H9 (cell line): ENCODE results near the gene IGF2BP3. TPM values are rescaled to one million over a fixed set of nuclear protein-coding genes. Genes with fewer than 3 reads are reported as not detected.

Experiments
- DNase-seq: peaks from one replicate; pipeline ENCODE4 v3.0.0-alpha.2; 2017
- H2AFZ ChIP-seq: one replicate; pipeline ENCODE4 v1.6.1; 2013; ENCODE audit warnings: mild to moderate bottlenecking, low read length, control low read depth, moderate library complexity
- H2AK5ac ChIP-seq: 2 replicates; pipeline ENCODE4 v1.6.1; 2013; ENCODE audit warnings: low read length, control low read depth, mixed read lengths; ENCODE audit not compliant: insufficient read length
- H2BK120ac ChIP-seq: one replicate; pipeline ENCODE4 v1.6.1; 2013; ENCODE audit warnings: low read depth, mild to moderate bottlenecking, low read length, control low read depth, inconsistent platforms; ENCODE audit not compliant: poor library complexity, severe bottlenecking
- H2BK12ac ChIP-seq: 2 replicates; pipeline ENCODE4 v1.6.1; 2013; ENCODE audit warnings: low read length, control low read depth, mixed read lengths, low read depth; ENCODE audit not compliant: insufficient read length
- H2BK15ac ChIP-seq: 2 replicates; pipeline ENCODE4 v1.6.1; 2013; ENCODE audit warnings: low read depth, low read length, control low read depth
- H2BK20ac ChIP-seq: one replicate; pipeline ENCODE4 v1.6.1; 2013; ENCODE audit warnings: low read depth, mild to moderate bottlenecking, low read length, control low read depth, inconsistent platforms; ENCODE audit not compliant: poor library complexity, severe bottlenecking
- H2BK5ac ChIP-seq: 2 replicates; pipeline ENCODE4 v1.6.1; 2013; ENCODE audit warnings: low read length, control low read depth, mixed read lengths; ENCODE audit not compliant: insufficient read length
- H3K14ac ChIP-seq: 2 replicates; pipeline ENCODE4 v1.6.1; 2013; ENCODE audit warnings: low read length, control low read depth; ENCODE audit not compliant: insufficient read depth
- H3K18ac ChIP-seq: 2 replicates; pipeline ENCODE4 v1.6.1; 2013; ENCODE audit warnings: low read depth, mild to moderate bottlenecking, mixed read lengths, low read length, control low read depth; ENCODE audit not compliant: insufficient read length
- H3K23ac ChIP-seq: 2 replicates; pipeline ENCODE4 v1.6.1; 2013; ENCODE audit warnings: low read length, control low read depth, mixed read lengths, low read depth; ENCODE audit not compliant: insufficient read length
- H3K23me2 ChIP-seq: 2 replicates; pipeline ENCODE4 v1.6.1; 2013; ENCODE audit warnings: low read depth, mild to moderate bottlenecking, mixed read lengths, low read length, control low read depth; ENCODE audit not compliant: insufficient read length, poor library complexity, severe bottlenecking
- H3K27ac ChIP-seq: 2 replicates; pipeline ENCODE4 v1.5.1; 2013; ENCODE audit warnings: low read length, control low read depth, mixed read lengths, low read depth; ENCODE audit not compliant: insufficient read length
- H3K27me3 ChIP-seq: 2 replicates; pipeline ENCODE4 v1.6.1; 2013; ENCODE audit warnings: low read length, control low read depth, inconsistent platforms; ENCODE audit not compliant: insufficient read depth
- H3K4ac ChIP-seq: 2 replicates; pipeline ENCODE4 v1.6.1; 2013; ENCODE audit warnings: low read depth, mild to moderate bottlenecking, control low read depth, inconsistent platforms, low read length, moderate library complexity
- H3K4me1 ChIP-seq: 2 replicates; pipeline ENCODE4 v1.6.1; 2013; ENCODE audit warnings: low read length, control low read depth, inconsistent platforms; ENCODE audit not compliant: insufficient read depth
- H3K4me2 ChIP-seq: 2 replicates; pipeline ENCODE4 v1.6.1; 2013; ENCODE audit warnings: low read length, control low read depth, mixed read lengths; ENCODE audit not compliant: insufficient read length, insufficient read depth
- H3K56ac ChIP-seq: 2 replicates; pipeline ENCODE4 v1.6.1; 2013; ENCODE audit warnings: low read depth, mild to moderate bottlenecking, mixed read lengths, low read length, control low read depth; ENCODE audit not compliant: insufficient read length
- H3K79me1 ChIP-seq: 2 replicates; pipeline ENCODE4 v1.6.1; 2013; ENCODE audit warnings: low read depth, mild to moderate bottlenecking, moderate library complexity, low read length, control low read depth, inconsistent platforms; ENCODE audit not compliant: insufficient read depth, poor library complexity, severe bottlenecking
- H3K79me2 ChIP-seq: 2 replicates; pipeline ENCODE4 v1.6.1; 2013; ENCODE audit warnings: low read length, control low read depth, inconsistent platforms; ENCODE audit not compliant: insufficient read depth
- H3K9ac ChIP-seq: 2 replicates; pipeline ENCODE4 v1.6.1; 2013; ENCODE audit warnings: low read length, control low read depth, mixed read lengths; ENCODE audit not compliant: insufficient read length; ENCODE audit errors: extremely low read depth
- H3K9me3 ChIP-seq: one replicate; pipeline ENCODE4 v1.6.1; 2013; ENCODE audit warnings: low read depth, low read length, inconsistent platforms; ENCODE audit not compliant: control insufficient read depth
- H3T11ph ChIP-seq: one replicate; pipeline ENCODE4 v1.6.1; 2013; ENCODE audit warnings: mild to moderate bottlenecking, low read length, control low read depth, inconsistent platforms
- H4K20me1 ChIP-seq: one replicate; pipeline ENCODE4 v1.6.1; 2013; ENCODE audit not compliant: control insufficient read depth, insufficient read length, insufficient read depth
- H4K5ac ChIP-seq: 2 replicates; pipeline ENCODE4 v1.6.1; 2013; ENCODE audit warnings: low read depth, mild to moderate bottlenecking, mixed read lengths, low read length, control low read depth; ENCODE audit not compliant: insufficient read length
- H4K8ac ChIP-seq: replicated peaks from 2 replicates; pipeline ENCODE4 v1.6.1; 2013; ENCODE audit warnings: low read length, control low read depth, mixed read lengths, low read depth; ENCODE audit not compliant: insufficient read length
- H4K91ac ChIP-seq: 2 replicates; pipeline ENCODE4 v1.6.1; 2013; ENCODE audit warnings: low read depth, mild to moderate bottlenecking, moderate library complexity, mixed read lengths, low read length, control low read depth; ENCODE audit not compliant: insufficient read length
- H3K27ac Mint-ChIP-seq, 3 experiments: 2 replicates in 2 of 3; 3 replicates in 1 of 3; pipeline ENCODE4 v1.8.0; 2020 to 2021; ENCODE audit warnings: mixed read lengths in 3 of 3, mild to moderate bottlenecking in 1 of 3, moderate library complexity in 1 of 3
- H3K27me3 Mint-ChIP-seq: 2 replicates; pipeline ENCODE4 v1.8.0; 2021; ENCODE audit warnings: low read depth, mild to moderate bottlenecking, moderate library complexity, mixed read lengths
- H3K36me3 Mint-ChIP-seq, 3 experiments: 2 replicates in 2 of 3; 3 replicates in 1 of 3; pipeline ENCODE4 v1.8.0; 2020 to 2021; ENCODE audit warnings: low read depth in 3 of 3, mixed read lengths in 3 of 3; ENCODE audit not compliant: insufficient read depth in 1 of 3
- H3K4me1 Mint-ChIP-seq, 2 experiments: 2 replicates each; pipeline ENCODE4 v1.8.0; 2020; ENCODE audit warnings: mixed read lengths in 2 of 2
- H3K4me3 Mint-ChIP-seq, 2 experiments: 2 replicates in 1 of 2; 3 replicates in 1 of 2; pipeline ENCODE4 v1.8.0; 2020 to 2021; ENCODE audit warnings: mild to moderate bottlenecking in 2 of 2, mixed read lengths in 2 of 2, moderate library complexity in 1 of 2
- H3K9me3 Mint-ChIP-seq, 2 experiments: 2 replicates in 1 of 2; 3 replicates in 1 of 2; pipeline ENCODE4 v1.8.0; 2020; ENCODE audit warnings: mild to moderate bottlenecking in 2 of 2, mixed read lengths in 2 of 2, moderate library complexity in 1 of 2
- WGBS: extraction: QIAGEN DNeasy Blood & Tissue Kit; methylation state at CpG from one replicate; pipeline ENCODE4 v1.1.7; 2013; ENCODE audit warnings: missing lambda C conversion rate, low lambda C conversion rate, mixed read lengths; ENCODE audit not compliant: insufficient read length; ENCODE audit errors: extremely low coverage; 5-methylcytosine and 5-hydroxymethylcytosine counted together
- total RNA-seq: library from RNA; stranded (reverse); gene quantifications from 2 replicates; pipeline ENCODE4 v1.2.1, GENCODE V29; 2021
- TF ChIP-seq, protein P1 (sequence below): fragments of 200-600 bp; sonication (generic); conservative IDR thresholded peaks from 3 replicates; pipeline ENCODE4 v1.8.0; 2021; ENCODE audit warnings: antibody characterized with exemption, mild to moderate bottlenecking

IGF2BP3 gene
- total RNA-seq, 1 experiment from 2014 or later: 197 TPM

DNA sequence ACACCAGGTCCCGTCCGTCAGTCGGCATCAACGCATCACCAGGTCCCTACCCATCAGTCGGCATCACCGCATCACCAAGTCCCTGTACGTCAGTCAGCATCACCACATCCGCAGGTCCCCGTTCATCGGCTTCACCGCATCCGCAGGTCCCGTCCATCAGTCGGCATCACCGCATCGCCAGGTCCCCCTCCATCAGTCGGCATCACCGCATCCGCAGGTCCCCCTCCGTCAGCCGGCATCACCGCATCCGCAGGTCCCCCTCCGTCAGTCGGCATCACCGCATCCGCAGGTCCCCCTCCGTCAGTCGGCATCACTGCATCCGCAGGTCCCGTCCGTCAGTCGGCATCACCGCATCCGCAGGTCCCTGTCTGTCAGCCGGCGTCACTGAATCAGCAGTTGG, 55.1 kb downstream of the IGF2BP3 start:
- H3K79me2 ChIP-seq: peaks cover 17% of the 10 kb centered on the region; the same call in 1 of the 2 replicates
- no peak overlapping the region for H4K91ac ChIP-seq
- H3K14ac ChIP-seq: no peak overlapping the region
- H3K4me3 Mint-ChIP-seq: no peak overlapping the region
- DNase-seq: no peak
- H3K9me3 ChIP-seq: no peaks in the 10 kb centered on the region
- no peak overlapping the region for H2BK120ac ChIP-seq
- peaks cover 33 to 41% of the 10 kb centered on the region in 2 experiments for H3K4me1 Mint-ChIP-seq
- H3K9me3 Mint-ChIP-seq: peaks cover 0 to 5% of the 10 kb centered on the region in 2 experiments; a peak in 4 of 5 replicates
- TF ChIP-seq, protein P1, sequence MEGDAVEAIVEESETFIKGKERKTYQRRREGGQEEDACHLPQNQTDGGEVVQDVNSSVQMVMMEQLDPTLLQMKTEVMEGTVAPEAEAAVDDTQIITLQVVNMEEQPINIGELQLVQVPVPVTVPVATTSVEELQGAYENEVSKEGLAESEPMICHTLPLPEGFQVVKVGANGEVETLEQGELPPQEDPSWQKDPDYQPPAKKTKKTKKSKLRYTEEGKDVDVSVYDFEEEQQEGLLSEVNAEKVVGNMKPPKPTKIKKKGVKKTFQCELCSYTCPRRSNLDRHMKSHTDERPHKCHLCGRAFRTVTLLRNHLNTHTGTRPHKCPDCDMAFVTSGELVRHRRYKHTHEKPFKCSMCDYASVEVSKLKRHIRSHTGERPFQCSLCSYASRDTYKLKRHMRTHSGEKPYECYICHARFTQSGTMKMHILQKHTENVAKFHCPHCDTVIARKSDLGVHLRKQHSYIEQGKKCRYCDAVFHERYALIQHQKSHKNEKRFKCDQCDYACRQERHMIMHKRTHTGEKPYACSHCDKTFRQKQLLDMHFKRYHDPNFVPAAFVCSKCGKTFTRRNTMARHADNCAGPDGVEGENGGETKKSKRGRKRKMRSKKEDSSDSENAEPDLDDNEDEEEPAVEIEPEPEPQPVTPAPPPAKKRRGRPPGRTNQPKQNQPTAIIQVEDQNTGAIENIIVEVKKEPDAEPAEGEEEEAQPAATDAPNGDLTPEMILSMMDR: no peak
- H2AFZ ChIP-seq: no peak overlapping the region
- H4K8ac ChIP-seq: no peak overlapping the region
- no CpG with 5 or more reads among the region's 37 CpGs for WGBS
- H2BK5ac ChIP-seq: no peak overlapping the region
- no peak overlapping the region for H3K4me2 ChIP-seq
- no peaks in the 10 kb centered on the region for H3K27me3 ChIP-seq
- H2BK15ac ChIP-seq: no peak overlapping the region
- no peak overlapping the region for H3K23ac ChIP-seq
- H2AK5ac ChIP-seq: no peak overlapping the region
- H4K20me1 ChIP-seq: peaks cover 3% of the 10 kb centered on the region
- peak overlapping the region in 1 of 3 experiments; percentile 81; a peak in 2 of 7 replicates for H3K27ac Mint-ChIP-seq
- peaks cover 3% of the 10 kb centered on the region for H3K79me1 ChIP-seq
- H3K23me2 ChIP-seq: no peaks in the 10 kb centered on the region
- H3K27me3 Mint-ChIP-seq: no peaks in the 10 kb centered on the region
- no peak overlapping the region for H3T11ph ChIP-seq
- H3K27ac ChIP-seq: no peak overlapping the region
- H2BK12ac ChIP-seq: no peak overlapping the region
- no peak overlapping the region for H4K5ac ChIP-seq
- H3K4me1 ChIP-seq: peaks cover 3% of the 10 kb centered on the region
- H2BK20ac ChIP-seq: no peak overlapping the region
- no peak overlapping the region for H3K18ac ChIP-seq
- no peak overlapping the region for H3K9ac ChIP-seq
- no peak overlapping the region for H3K4ac ChIP-seq
- H3K56ac ChIP-seq: no peak overlapping the region
- peaks cover 55 to 74% (median 64%) of the 10 kb centered on the region in 3 experiments for H3K36me3 Mint-ChIP-seq
